Measurements from ENCODE around the gene MGLL.

MGLL gene

GRCh38 chr3:127783642-127784160 is 38.6 kb downstream of the MGLL start:
- Histone ChIP-seq H3F3A (ENCODE audit: insufficient read depth) (no peaks in the 10 kb centered on the region), H3K27ac (ENCODE audit: low read depth, low read length) (no peak overlapping the region), H3K79me2 (ENCODE audit: insufficient read depth, low read length) (no peaks in the 10 kb centered on the region), H3K4me3 (ENCODE audit: insufficient read depth, low read length, poor library complexity, severe bottlenecking) (no peak overlapping the region), H3K9ac (ENCODE audit: low read length) (no peak overlapping the region), H3K36me3 (ENCODE audit: low read length) (no peaks in the 10 kb centered on the region), H3K9me2 (replicated peaks; ENCODE audit: insufficient read depth, low read length) (no peaks in the 10 kb centered on the region), H3K4me2 (ENCODE audit: low read depth, low read length, poor library complexity, severe bottlenecking) (no peak overlapping the region), H2AFZ (ENCODE audit: low read depth, low read length, severe bottlenecking) (no peak overlapping the region), H4K20me1 (ENCODE audit: low read depth, low read length) (no peaks in the 10 kb centered on the region), H3K27me3 (ENCODE audit: low read length) (no peaks in the 10 kb centered on the region), H3K9me3 (ENCODE audit: insufficient read depth, low read length) (no peaks in the 10 kb centered on the region)
- TF ChIP-seq, protein P1, sequence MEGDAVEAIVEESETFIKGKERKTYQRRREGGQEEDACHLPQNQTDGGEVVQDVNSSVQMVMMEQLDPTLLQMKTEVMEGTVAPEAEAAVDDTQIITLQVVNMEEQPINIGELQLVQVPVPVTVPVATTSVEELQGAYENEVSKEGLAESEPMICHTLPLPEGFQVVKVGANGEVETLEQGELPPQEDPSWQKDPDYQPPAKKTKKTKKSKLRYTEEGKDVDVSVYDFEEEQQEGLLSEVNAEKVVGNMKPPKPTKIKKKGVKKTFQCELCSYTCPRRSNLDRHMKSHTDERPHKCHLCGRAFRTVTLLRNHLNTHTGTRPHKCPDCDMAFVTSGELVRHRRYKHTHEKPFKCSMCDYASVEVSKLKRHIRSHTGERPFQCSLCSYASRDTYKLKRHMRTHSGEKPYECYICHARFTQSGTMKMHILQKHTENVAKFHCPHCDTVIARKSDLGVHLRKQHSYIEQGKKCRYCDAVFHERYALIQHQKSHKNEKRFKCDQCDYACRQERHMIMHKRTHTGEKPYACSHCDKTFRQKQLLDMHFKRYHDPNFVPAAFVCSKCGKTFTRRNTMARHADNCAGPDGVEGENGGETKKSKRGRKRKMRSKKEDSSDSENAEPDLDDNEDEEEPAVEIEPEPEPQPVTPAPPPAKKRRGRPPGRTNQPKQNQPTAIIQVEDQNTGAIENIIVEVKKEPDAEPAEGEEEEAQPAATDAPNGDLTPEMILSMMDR (IDR thresholded peaks at IDR 0.05; ENCODE audit: insufficient read depth, low read length, poor library complexity, severe bottlenecking), result no peak
- TF ChIP-seq EZH2phosphoT487 (conservative IDR thresholded peaks at IDR 0.05; ENCODE audit: low read length), result no peak

DNA sequence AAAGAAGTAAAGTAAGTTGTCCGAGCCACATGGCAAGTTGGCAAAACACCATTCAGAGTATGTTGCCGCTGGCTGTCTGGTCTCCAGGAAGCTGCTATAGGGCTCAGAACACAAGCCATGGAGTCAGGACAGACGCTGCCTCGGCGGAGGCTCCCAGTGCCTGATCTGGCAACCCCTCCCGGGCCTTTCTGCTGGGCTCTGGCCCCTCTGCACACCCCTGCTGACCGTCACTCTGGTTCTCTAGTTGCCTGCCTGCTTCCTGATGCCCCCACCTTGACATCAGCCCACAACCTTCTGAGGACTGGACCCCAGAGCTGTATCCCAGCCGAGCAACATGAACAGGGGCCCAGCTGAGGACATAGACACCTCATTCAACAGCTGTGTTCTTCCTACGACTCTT is 39.1 kb downstream of the MGLL start:
- H3K36me3 ChIP-seq (ENCODE audit: low read length), result no peaks in the 10 kb centered on the region
- H3K4me3 ChIP-seq (ENCODE audit: insufficient read depth, low read length, poor library complexity, severe bottlenecking), result no peak overlapping the region
- no peak overlapping the region for H3K9ac ChIP-seq (ENCODE audit: low read length)
- no peaks in the 10 kb centered on the region for H3K9me3 ChIP-seq (ENCODE audit: insufficient read depth, low read length)
- no peaks in the 10 kb centered on the region for H3K9me2 ChIP-seq (replicated peaks; ENCODE audit: insufficient read depth, low read length)
- no peaks in the 10 kb centered on the region for H4K20me1 ChIP-seq (ENCODE audit: low read depth, low read length)
- no peaks in the 10 kb centered on the region for H3F3A ChIP-seq (ENCODE audit: insufficient read depth)
- no peaks in the 10 kb centered on the region for H3K79me2 ChIP-seq (ENCODE audit: insufficient read depth, low read length)
- H2AFZ ChIP-seq (ENCODE audit: low read depth, low read length, severe bottlenecking), result no peak overlapping the region
- H3K27ac ChIP-seq (ENCODE audit: low read depth, low read length), result no peak overlapping the region
- TF ChIP-seq, protein P1 (IDR thresholded peaks at IDR 0.05; ENCODE audit: insufficient read depth, low read length, poor library complexity, severe bottlenecking), result no peak
- no peak for TF ChIP-seq EZH2phosphoT487 (conservative IDR thresholded peaks at IDR 0.05; ENCODE audit: low read length)
- H3K4me2 ChIP-seq (ENCODE audit: low read depth, low read length, poor library complexity, severe bottlenecking), result no peak overlapping the region
- no peaks in the 10 kb centered on the region for H3K27me3 ChIP-seq (ENCODE audit: low read length)

DNA sequence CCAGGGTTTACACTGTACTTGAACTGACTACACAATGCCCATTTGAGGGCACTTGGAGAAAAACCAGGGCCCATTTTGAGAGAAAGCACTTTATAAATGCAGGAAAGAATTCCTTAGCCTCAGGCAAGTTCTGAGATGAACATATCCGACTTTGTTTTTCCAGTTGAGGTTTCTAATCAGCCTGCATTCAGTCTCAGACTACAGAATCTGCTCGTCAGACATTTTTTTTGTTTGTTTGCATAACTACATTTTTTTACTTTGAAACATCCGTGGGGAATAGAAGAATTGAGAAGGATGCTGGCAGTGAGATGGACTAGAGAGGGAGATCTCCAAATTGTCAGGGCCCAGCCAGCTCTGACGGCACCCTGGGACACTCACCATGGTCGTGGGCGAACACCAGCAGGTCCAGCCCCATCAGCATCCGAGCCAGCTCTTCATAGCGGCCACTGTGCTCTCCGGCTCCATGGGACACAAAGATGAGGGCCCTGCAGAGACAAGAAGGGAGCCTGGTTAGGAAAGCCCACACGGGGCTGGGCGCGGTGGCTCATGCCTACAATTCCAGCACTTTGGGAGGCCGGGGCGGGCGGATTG is 40.8 kb downstream of the MGLL start:
- Histone ChIP-seq H3K9ac (ENCODE audit: low read length) (no peak overlapping the region), H3K9me3 (ENCODE audit: insufficient read depth, low read length) (0 out of 2 replicates have a peak, but pooled peaks cover 6% of the 10 kb centered on the region), H2AFZ (ENCODE audit: low read depth, low read length, severe bottlenecking) (no peak overlapping the region), H3K36me3 (ENCODE audit: low read length) (no peaks in the 10 kb centered on the region; the same call in 1 of the 2 replicates), H4K20me1 (ENCODE audit: low read depth, low read length) (no peaks in the 10 kb centered on the region), H3K4me2 (ENCODE audit: low read depth, low read length, poor library complexity, severe bottlenecking) (no peak overlapping the region), H3K27me3 (ENCODE audit: low read length) (no peaks in the 10 kb centered on the region), H3K79me2 (ENCODE audit: insufficient read depth, low read length) (no peaks in the 10 kb centered on the region), H3K4me3 (ENCODE audit: insufficient read depth, low read length, poor library complexity, severe bottlenecking) (no peak overlapping the region), H3K27ac (ENCODE audit: low read depth, low read length) (no peak overlapping the region), H3F3A (ENCODE audit: insufficient read depth) (no peaks in the 10 kb centered on the region), H3K9me2 (replicated peaks; ENCODE audit: insufficient read depth, low read length) (no peaks in the 10 kb centered on the region)
- no peak for TF ChIP-seq EZH2phosphoT487 (conservative IDR thresholded peaks at IDR 0.05; ENCODE audit: low read length)
- TF ChIP-seq, protein P1 (IDR thresholded peaks at IDR 0.05; ENCODE audit: insufficient read depth, low read length, poor library complexity, severe bottlenecking), result no peak
